SK-N-SH treated with all-trans-retinoic acid at 6 μM for 48 hours (cell line): ENCODE results near the gene POU2F3.

Source experiments
- ARNTL ChIP-seq: fragments of 450-650 bp; formaldehyde crosslinking; IDR thresholded peaks from 2 replicates; pipeline ENCODE4 v1.5.0; 2020; ENCODE audit warnings: low read depth, mild to moderate bottlenecking, moderate library complexity, borderline replicate concordance
- ESRRG ChIP-seq: fragments of 250-450 bp; sonication (Bioruptor Pico); IDR thresholded peaks from 2 replicates; pipeline ENCODE4 v1.6.1; 2021; ENCODE audit warnings: mild to moderate bottlenecking
- OSR1 ChIP-seq: fragments of 250-450 bp; sonication (Bioruptor Pico); IDR thresholded peaks from 2 replicates; pipeline ENCODE4 v1.8.0; 2022; ENCODE audit warnings: moderate library complexity, mild to moderate bottlenecking, inconsistent platforms
- ZFP30 ChIP-seq: fragments of 450-650 bp; formaldehyde crosslinking; IDR thresholded peaks from 2 replicates; pipeline ENCODE4 v1.5.0; 2022; ENCODE audit warnings: mild to moderate bottlenecking, moderate library complexity
- TF ChIP-seq, protein P1 (sequence below): fragments of 250-450 bp; sonication (Bioruptor Pico); IDR thresholded peaks from 2 replicates; pipeline ENCODE4 v1.5.1; 2020; ENCODE audit warnings: low read depth, mild to moderate bottlenecking, moderate library complexity

DNA sequence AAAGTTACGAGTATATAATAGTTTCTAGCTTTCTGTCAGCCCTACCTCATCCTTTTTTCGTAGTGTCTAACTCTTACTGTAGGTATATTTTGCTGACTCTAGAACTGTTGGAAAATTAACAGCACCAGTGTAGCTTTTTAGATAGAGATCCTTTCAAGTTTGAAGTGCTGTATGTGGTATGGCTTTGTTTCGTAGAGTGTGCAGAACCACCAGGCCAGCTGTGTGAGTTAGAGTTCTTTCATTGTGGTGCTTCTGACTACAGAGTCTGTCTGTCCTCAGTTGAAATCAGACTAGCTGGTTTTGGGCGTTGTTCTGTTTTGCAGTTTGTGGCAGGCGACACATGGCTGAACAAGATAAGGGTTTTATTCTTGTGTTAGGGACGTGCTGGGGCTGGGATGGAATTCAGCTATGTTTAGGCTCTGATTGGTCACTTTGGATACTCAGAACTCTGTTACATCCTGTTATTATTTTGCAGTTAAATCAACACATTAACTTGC is 99.5 kb downstream of the POU2F3 start:
- TF ChIP-seq ZFP30 (CRISPR knock-in tag) (no peak), ARNTL (CRISPR knock-in tag) (no peak), ESRRG (CRISPR knock-in tag) (no peak), OSR1 (CRISPR knock-in tag) (no peak)
- TF ChIP-seq, protein P1, sequence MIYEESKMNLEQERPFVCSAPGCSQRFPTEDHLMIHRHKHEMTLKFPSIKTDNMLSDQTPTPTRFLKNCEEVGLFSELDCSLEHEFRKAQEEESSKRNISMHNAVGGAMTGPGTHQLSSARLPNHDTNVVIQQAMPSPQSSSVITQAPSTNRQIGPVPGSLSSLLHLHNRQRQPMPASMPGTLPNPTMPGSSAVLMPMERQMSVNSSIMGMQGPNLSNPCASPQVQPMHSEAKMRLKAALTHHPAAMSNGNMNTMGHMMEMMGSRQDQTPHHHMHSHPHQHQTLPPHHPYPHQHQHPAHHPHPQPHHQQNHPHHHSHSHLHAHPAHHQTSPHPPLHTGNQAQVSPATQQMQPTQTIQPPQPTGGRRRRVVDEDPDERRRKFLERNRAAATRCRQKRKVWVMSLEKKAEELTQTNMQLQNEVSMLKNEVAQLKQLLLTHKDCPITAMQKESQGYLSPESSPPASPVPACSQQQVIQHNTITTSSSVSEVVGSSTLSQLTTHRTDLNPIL (CRISPR knock-in tag) = no peak
